GM19035 (cell line): ENCODE data around the gene SLC46A1.

Experiments used
- ATAC-seq: cut with Tn5 transposase; IDR thresholded peaks from one replicate; pipeline ENCODE4 v1.9.1; 2021; ENCODE audit not compliant: unreplicated experiment

The SLC46A1 gene

GRCh38 chr17:28384281-28385036 lies 21.6 kb downstream of the SLC46A1 start:
- ATAC-seq = no peak

- no peak for ATAC-seq
Observed at GRCh38 chr17:28381141-28381825, 24.7 kb downstream of the SLC46A1 start.

- no peak for ATAC-seq
Observed at GRCh38 chr17:28379814-28380801, 25.9 kb downstream of the SLC46A1 start.

GRCh38 chr17:28372945-28373274 lies 33.1 kb downstream of the SLC46A1 start:
- ATAC-seq = no peak

- peak; percentile 20 for ATAC-seq
Observed at GRCh38 chr17:28372203-28372944, 33.6 kb downstream of the SLC46A1 start.

- peak; percentile 74 for ATAC-seq
Observed at GRCh38 chr17:28371245-28372202, 34.5 kb downstream of the SLC46A1 start, which contains the start of gene SARM1. TSS of gene SARM1 (plus strand) at chr17:28371694. CDS start at chr17:28372033, 339 bp downstream.

- ATAC-seq = no peak
Observed at GRCh38 chr17:28370744-28371103, 35.3 kb downstream of the SLC46A1 start.

- no peak for ATAC-seq
Observed at GRCh38 chr17:28370035-28370743, 35.8 kb downstream of the SLC46A1 start, which contains the start of gene VTN. TSS of gene VTN (minus strand) at chr17:28370307. CDS start at chr17:28370203, 104 bp downstream.

- no peak for ATAC-seq
Observed at GRCh38 chr17:28369684-28370034, 36.4 kb downstream of the SLC46A1 start.

- no peak for ATAC-seq
Observed at GRCh38 chr17:28368915-28369683, 36.9 kb downstream of the SLC46A1 start.

GRCh38 chr17:28368306-28368831 lies 37.6 kb downstream of the SLC46A1 start:
- no peak for ATAC-seq

- ATAC-seq = no peak
Observed at GRCh38 chr17:28367641-28368305, 38.2 kb downstream of the SLC46A1 start.

- no peak for ATAC-seq
Observed at GRCh38 chr17:28366605-28367004, 39.4 kb downstream of the SLC46A1 start.

GRCh38 chr17:28365487-28365886 lies 40.5 kb downstream of the SLC46A1 start:
- no peak for ATAC-seq

GRCh38 chr17:28364665-28365363 lies 41.2 kb downstream of the SLC46A1 start, which contains the start of gene SEBOX:
TSS of gene SEBOX (minus strand) at chr17:28365199. CDS start at chr17:28365151, 48 bp downstream.
- no peak for ATAC-seq

- no peak for ATAC-seq
Observed at GRCh38 chr17:28363776-28364650, 42.0 kb downstream of the SLC46A1 start.
